HG03097 (cell line): ENCODE measurements around the gene MUL1.

ENCODE experiments used
- ATAC-seq: cut with Tn5 transposase; IDR thresholded peaks from one replicate; pipeline ENCODE4 v1.9.1; 2021; ENCODE audit not compliant: unreplicated experiment, low FRiP score

The MUL1 gene

GRCh38 chr1:20486457-20487235 is 21.3 kb downstream of the MUL1 start:
- ATAC-seq, result no peak

- no peak for ATAC-seq
These were observed 22.2 kb downstream of the MUL1 start, which contains the start of gene CAMK2N1 for GRCh38 chr1:20485527-20486456. Gene CAMK2N1 (minus strand): TSS chr1:20486210. CDS start chr1:20485379, 831 bp downstream.

- no peak for ATAC-seq
These were observed 23.2 kb downstream of the MUL1 start for GRCh38 chr1:20484519-20485462.

- ATAC-seq, result no peak
These were observed 24.0 kb downstream of the MUL1 start for GRCh38 chr1:20483833-20484518.

GRCh38 chr1:20483098-20483832 is 24.7 kb downstream of the MUL1 start:
- ATAC-seq, result no peak

- no peak for ATAC-seq
These were observed 26.1 kb downstream of the MUL1 start for GRCh38 chr1:20481643-20482498.

- ATAC-seq, result no peak
These were observed 26.9 kb downstream of the MUL1 start for GRCh38 chr1:20480951-20481617.

- no peak for ATAC-seq
These were observed 27.6 kb downstream of the MUL1 start for GRCh38 chr1:20480243-20480944.

GRCh38 chr1:20479840-20480239 is 28.1 kb downstream of the MUL1 start:
- no peak for ATAC-seq

GRCh38 chr1:20478057-20478635 is 29.8 kb downstream of the MUL1 start:
- ATAC-seq, result no peak

GRCh38 chr1:20477348-20478056 is 30.4 kb downstream of the MUL1 start:
- ATAC-seq, result no peak

GRCh38 chr1:20476265-20477038 is 31.5 kb downstream of the MUL1 start:
- ATAC-seq, result no peak

GRCh38 chr1:20474996-20475395 is 33.0 kb downstream of the MUL1 start:
- no peak for ATAC-seq

- ATAC-seq, result no peak
These were observed 33.5 kb downstream of the MUL1 start for GRCh38 chr1:20474333-20474975.

- no peak for ATAC-seq
These were observed 34.1 kb downstream of the MUL1 start for GRCh38 chr1:20473894-20474293.
